HepG2 (cell line): ENCODE data around the gene STIM1. TPM values are rescaled to one million over a fixed set of nuclear protein-coding genes. Genes with fewer than 3 reads are reported as not detected.

Experiments used
- ATAD3A ChIP-seq: sonication (generic); formaldehyde crosslinking; IDR thresholded peaks from 2 replicates; pipeline ENCODE4 v1.4.0; 2020; ENCODE audit warnings: missing genetic modification reagents
- ATM ChIP-seq: fragments of 450-650 bp; IDR thresholded peaks from 2 replicates; pipeline ENCODE4 v1.7.1; 2017; ENCODE audit warnings: mild to moderate bottlenecking, borderline replicate concordance
- CEBPG ChIP-seq: IDR thresholded peaks from 2 replicates; pipeline ENCODE4 v1.6.1; 2016
- DNMT3B ChIP-seq: conservative IDR thresholded peaks from 2 replicates; pipeline ENCODE4 v1.6.1; 2016; ENCODE audit warnings: missing biosample characterization, control low read depth
- KLF9 ChIP-seq: IDR thresholded peaks from 2 replicates; pipeline ENCODE4 v1.6.1; 2016; ENCODE audit warnings: low read depth
- LCORL ChIP-seq, 2 experiments: fragments of 450-650 bp in 1 of 2; sonication (generic) in 1 of 2; formaldehyde crosslinking in 1 of 2; IDR thresholded peaks; 2 replicates each; pipeline versions ENCODE4 v1.5.0 to v1.6.1; 2017 to 2020; ENCODE audit warnings: antibody characterized with exemption in 1 of 2, missing genetic modification reagents in 1 of 2
- MXI1 ChIP-seq: IDR thresholded peaks from 3 replicates; pipeline ENCODE4 v1.6.1; 2012; ENCODE audit warnings: low read depth, low read length, inconsistent platforms, borderline replicate concordance
- RORA ChIP-seq: sonication (generic); formaldehyde crosslinking; IDR thresholded peaks from 2 replicates; pipeline ENCODE4 v1.5.0; 2020; ENCODE audit warnings: mild to moderate bottlenecking, missing genetic modification reagents, moderate library complexity
- SALL1 ChIP-seq: sonication (generic); formaldehyde crosslinking; IDR thresholded peaks from 2 replicates; pipeline ENCODE4 v1.8.0; 2022; ENCODE audit warnings: mild to moderate bottlenecking, missing genetic modification reagents
- SMAD3 ChIP-seq: sonication (generic); formaldehyde crosslinking; IDR thresholded peaks from 2 replicates; pipeline ENCODE4 v1.4.0; 2020; ENCODE audit warnings: missing genetic modification reagents
- TOPORS ChIP-seq: sonication (generic); formaldehyde crosslinking; IDR thresholded peaks from 2 replicates; pipeline ENCODE4 v1.8.0; 2023; ENCODE audit warnings: mild to moderate bottlenecking, missing genetic modification reagents
- ZBTB42 ChIP-seq: sonication (generic); formaldehyde crosslinking; IDR thresholded peaks from 2 replicates; pipeline ENCODE4 v1.5.0; 2020; ENCODE audit warnings: mild to moderate bottlenecking, missing genetic modification reagents
- ZBTB7A ChIP-seq: sonication (generic); formaldehyde crosslinking; IDR thresholded peaks from 2 replicates; pipeline ENCODE4 v1.8.0; 2022; ENCODE audit warnings: mild to moderate bottlenecking, missing genetic modification reagents
- ZFP82 ChIP-seq: sonication (generic); formaldehyde crosslinking; IDR thresholded peaks from 2 replicates; pipeline ENCODE4 v1.5.1; 2020; ENCODE audit warnings: mild to moderate bottlenecking, missing genetic modification reagents, borderline replicate concordance
- ZFY ChIP-seq: sonication (generic); formaldehyde crosslinking; IDR thresholded peaks from 2 replicates; pipeline ENCODE4 v1.4.0; 2020; ENCODE audit warnings: missing genetic modification reagents
- ZMYM3 ChIP-seq: sonication (generic); formaldehyde crosslinking; IDR thresholded peaks from 2 replicates; pipeline ENCODE4 v1.5.1; 2020; ENCODE audit warnings: mild to moderate bottlenecking, missing genetic modification reagents
- ZNF30 ChIP-seq: sonication (generic); formaldehyde crosslinking; IDR thresholded peaks from 2 replicates; pipeline ENCODE4 v1.5.0; 2020; ENCODE audit warnings: mild to moderate bottlenecking, missing genetic modification reagents
- ZNF329 ChIP-seq: sonication (generic); formaldehyde crosslinking; IDR thresholded peaks from 2 replicates; pipeline ENCODE4 v1.9.0; 2021; ENCODE audit warnings: low read depth, mild to moderate bottlenecking, missing genetic modification reagents
- ZNF34 ChIP-seq: sonication (generic); formaldehyde crosslinking; IDR thresholded peaks from 2 replicates; pipeline ENCODE4 v1.4.0; 2020; ENCODE audit warnings: mild to moderate bottlenecking, missing genetic modification reagents, borderline replicate concordance
- ZNF615 ChIP-seq: sonication (generic); formaldehyde crosslinking; IDR thresholded peaks from 2 replicates; pipeline ENCODE4 v1.5.0; 2020; ENCODE audit warnings: mild to moderate bottlenecking, missing genetic modification reagents, borderline replicate concordance
- polyA plus RNA-seq, 8 experiments: library from polyadenylated mRNA; depleted of rRNA in 3 of 8; stranded (reverse) in 7 of 8; unstranded in 1 of 8; fragments of >200 nt; fragmentation: Illumina TruSeq in 4 of 8; extraction: Trizol in 4 of 8; gene quantifications; 2 replicates each; pipeline versions ENCODE4 v1.2.1 to v1.2.3, GENCODE V29; 2011 to 2016; ENCODE audit warnings: low read depth in 4 of 8, missing spikeins in 1 of 8, mixed read lengths in 1 of 8; ENCODE audit not compliant: insufficient read depth in 1 of 8
- total RNA-seq, 5 experiments: library from RNA; depleted of rRNA; stranded (reverse); fragments of >200 nt; fragmentation: Illumina TruSeq; extraction: Trizol; gene quantifications; 2 replicates each; pipeline ENCODE4 v1.2.3, GENCODE V29; 2016; ENCODE audit warnings: low read depth in 1 of 5
- TF ChIP-seq, protein P1 (sequence below): sonication (generic); formaldehyde crosslinking; IDR thresholded peaks from 2 replicates; pipeline ENCODE4 v1.5.0; 2020; ENCODE audit warnings: missing genetic modification reagents, mild to moderate bottlenecking, borderline replicate concordance
- TF ChIP-seq, protein P2 (sequence below): sonication (generic); formaldehyde crosslinking; IDR thresholded peaks from 2 replicates; pipeline ENCODE4 v1.5.1; 2020; ENCODE audit warnings: missing genetic modification reagents, mild to moderate bottlenecking, borderline replicate concordance
- TF ChIP-seq, protein P3 (sequence below): sonication (generic); formaldehyde crosslinking; IDR thresholded peaks from 2 replicates; pipeline ENCODE4 v1.5.1; 2020; ENCODE audit warnings: mild to moderate bottlenecking, moderate library complexity, missing genetic modification reagents
- TF ChIP-seq, protein P4 (sequence below): sonication (generic); formaldehyde crosslinking; IDR thresholded peaks from 2 replicates; pipeline ENCODE4 v1.4.0; 2020; ENCODE audit warnings: missing genetic modification reagents, borderline replicate concordance

Gene STIM1
- total and polyA plus RNA-seq, 2 of the 13 experiments (the other 11 are each of a cell fraction or from before 2014, with no cell fraction given): 19.2 to 28.5 TPM

DNA sequence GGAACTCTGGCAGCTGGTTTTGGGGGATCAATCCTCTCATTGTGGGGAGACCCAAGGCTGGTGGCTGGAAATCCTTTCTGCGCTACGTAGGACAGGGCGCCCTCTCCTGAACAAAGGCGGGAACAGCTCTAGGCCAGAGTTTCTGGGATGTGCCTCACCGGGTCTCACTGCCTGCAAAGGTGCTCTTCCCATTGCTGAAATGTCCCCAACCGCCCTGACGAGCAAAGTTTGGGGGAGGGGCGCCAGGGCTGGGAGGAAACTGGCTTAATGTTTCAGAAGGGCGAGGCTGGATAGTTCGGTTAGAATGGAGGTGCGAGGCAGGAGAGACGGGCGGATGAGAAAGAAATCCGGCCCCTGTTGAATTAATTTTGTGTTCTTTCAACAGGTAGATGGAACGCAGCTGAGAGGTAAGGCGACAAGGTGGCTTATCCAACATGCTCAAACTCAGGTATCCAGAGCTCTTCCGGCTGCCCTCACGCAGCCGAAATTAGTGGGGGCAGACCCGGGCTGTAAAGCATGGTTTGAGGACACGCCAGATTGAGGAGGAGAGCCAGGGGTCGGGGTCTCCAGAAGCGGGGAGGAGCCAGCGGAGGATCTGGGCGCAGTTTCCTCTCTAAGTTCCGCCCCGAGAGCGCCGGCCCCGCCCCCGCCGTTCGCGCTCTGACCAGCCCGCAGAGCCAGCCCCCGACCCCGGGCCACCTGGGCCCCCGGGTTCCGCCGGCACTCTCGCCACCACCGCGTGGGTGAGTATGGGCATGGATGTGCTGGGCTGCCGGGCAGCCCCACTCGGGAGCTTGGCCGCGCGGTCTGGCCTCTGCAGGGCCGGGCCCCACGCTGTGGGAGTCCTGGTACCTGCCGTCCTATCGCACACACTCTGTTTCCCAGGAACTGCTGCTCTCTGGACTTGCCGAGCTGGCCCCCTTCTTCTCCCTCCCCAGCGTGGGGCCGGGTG is 47.3 kb upstream of the STIM1 start, which contains the start of gene PGAP2 (continued):
- TF ChIP-seq, protein P1, sequence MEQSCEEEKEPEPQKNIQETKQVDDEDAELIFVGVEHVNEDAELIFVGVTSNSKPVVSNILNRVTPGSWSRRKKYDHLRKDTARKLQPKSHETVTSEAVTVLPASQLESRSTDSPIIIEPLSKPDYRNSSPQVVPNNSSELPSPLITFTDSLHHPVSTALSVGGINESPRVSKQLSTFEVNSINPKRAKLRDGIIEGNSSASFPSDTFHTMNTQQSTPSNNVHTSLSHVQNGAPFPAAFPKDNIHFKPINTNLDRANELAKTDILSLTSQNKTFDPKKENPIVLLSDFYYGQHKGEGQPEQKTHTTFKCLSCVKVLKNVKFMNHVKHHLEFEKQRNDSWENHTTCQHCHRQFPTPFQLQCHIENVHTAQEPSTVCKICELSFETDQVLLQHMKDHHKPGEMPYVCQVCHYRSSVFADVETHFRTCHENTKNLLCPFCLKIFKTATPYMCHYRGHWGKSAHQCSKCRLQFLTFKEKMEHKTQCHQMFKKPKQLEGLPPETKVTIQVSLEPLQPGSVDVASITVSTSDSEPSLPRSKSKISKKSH (CRISPR knock-in tag): peak; percentile 51; the same call in 1 of the 2 replicates
- no peak for TF ChIP-seq ATAD3A (CRISPR knock-in tag)
- no peak for TF ChIP-seq ZNF615
- TF ChIP-seq MXI1: 0 out of 3 replicates have a peak, but pooled peaks have one; percentile 5
- no peak for TF ChIP-seq ZBTB42 (CRISPR knock-in tag)
- TF ChIP-seq ZMYM3 (CRISPR knock-in tag): peak; percentile 54; the same call in 1 of the 2 replicates
- TF ChIP-seq, protein P2, sequence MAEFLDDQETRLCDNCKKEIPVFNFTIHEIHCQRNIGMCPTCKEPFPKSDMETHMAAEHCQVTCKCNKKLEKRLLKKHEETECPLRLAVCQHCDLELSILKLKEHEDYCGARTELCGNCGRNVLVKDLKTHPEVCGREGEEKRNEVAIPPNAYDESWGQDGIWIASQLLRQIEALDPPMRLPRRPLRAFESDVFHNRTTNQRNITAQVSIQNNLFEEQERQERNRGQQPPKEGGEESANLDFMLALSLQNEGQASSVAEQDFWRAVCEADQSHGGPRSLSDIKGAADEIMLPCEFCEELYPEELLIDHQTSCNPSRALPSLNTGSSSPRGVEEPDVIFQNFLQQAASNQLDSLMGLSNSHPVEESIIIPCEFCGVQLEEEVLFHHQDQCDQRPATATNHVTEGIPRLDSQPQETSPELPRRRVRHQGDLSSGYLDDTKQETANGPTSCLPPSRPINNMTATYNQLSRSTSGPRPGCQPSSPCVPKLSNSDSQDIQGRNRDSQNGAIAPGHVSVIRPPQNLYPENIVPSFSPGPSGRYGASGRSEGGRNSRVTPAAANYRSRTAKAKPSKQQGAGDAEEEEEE: no peak
- peak; percentile 52; the same call in 1 of the 2 replicates for TF ChIP-seq ZFY (CRISPR knock-in tag)
- TF ChIP-seq ZBTB7A (CRISPR knock-in tag): no peak
- TF ChIP-seq ZNF30: no peak
- no peak for TF ChIP-seq ATM
- TF ChIP-seq SMAD3 (CRISPR knock-in tag): 0 out of 2 replicates have a peak, but pooled peaks have one; percentile 25
- TF ChIP-seq RORA (CRISPR knock-in tag): no peak
- no peak for TF ChIP-seq DNMT3B (CRISPR knock-in tag)
- no peak for TF ChIP-seq TOPORS (CRISPR knock-in tag)
- no peak for TF ChIP-seq ZNF329 (CRISPR knock-in tag)
- TF ChIP-seq LCORL (IDR thresholded peaks at IDR 0.05): no peak
- TF ChIP-seq LCORL (CRISPR knock-in tag; IDR thresholded peaks at IDR 0.05): 0 out of 2 replicates have a peak, but pooled peaks have one; percentile 12
- TF ChIP-seq, protein P3, sequence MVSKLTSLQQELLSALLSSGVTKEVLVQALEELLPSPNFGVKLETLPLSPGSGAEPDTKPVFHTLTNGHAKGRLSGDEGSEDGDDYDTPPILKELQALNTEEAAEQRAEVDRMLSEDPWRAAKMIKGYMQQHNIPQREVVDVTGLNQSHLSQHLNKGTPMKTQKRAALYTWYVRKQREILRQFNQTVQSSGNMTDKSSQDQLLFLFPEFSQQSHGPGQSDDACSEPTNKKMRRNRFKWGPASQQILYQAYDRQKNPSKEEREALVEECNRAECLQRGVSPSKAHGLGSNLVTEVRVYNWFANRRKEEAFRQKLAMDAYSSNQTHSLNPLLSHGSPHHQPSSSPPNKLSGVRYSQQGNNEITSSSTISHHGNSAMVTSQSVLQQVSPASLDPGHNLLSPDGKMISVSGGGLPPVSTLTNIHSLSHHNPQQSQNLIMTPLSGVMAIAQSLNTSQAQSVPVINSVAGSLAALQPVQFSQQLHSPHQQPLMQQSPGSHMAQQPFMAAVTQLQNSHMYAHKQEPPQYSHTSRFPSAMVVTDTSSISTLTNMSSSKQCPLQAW (CRISPR knock-in tag): 0 out of 2 replicates have a peak, but pooled peaks have one; percentile 12
- TF ChIP-seq KLF9 (CRISPR knock-in tag): no peak
- TF ChIP-seq CEBPG (CRISPR knock-in tag): 0 out of 2 replicates have a peak, but pooled peaks have one; percentile 15
- TF ChIP-seq, protein P4, sequence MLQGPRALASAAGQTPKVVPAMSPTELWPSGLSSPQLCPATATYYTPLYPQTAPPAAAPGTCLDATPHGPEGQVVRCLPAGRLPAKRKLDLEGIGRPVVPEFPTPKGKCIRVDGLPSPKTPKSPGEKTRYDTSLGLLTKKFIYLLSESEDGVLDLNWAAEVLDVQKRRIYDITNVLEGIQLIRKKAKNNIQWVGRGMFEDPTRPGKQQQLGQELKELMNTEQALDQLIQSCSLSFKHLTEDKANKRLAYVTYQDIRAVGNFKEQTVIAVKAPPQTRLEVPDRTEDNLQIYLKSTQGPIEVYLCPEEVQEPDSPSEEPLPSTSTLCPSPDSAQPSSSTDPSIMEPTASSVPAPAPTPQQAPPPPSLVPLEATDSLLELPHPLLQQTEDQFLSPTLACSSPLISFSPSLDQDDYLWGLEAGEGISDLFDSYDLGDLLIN (CRISPR knock-in tag): peak; percentile 69; the same call in 1 of the 2 replicates
- peak; percentile 41; the same call in 1 of the 2 replicates for TF ChIP-seq SALL1
- no peak for TF ChIP-seq ZFP82 (CRISPR knock-in tag)
- no peak for TF ChIP-seq ZNF34 (CRISPR knock-in tag)
